ENCODE data around the gene TRIM56.
"Not testable (repeated sequence)": the region's sequence is repeated elsewhere in the genome, so short reads cannot be mapped to it uniquely, and the experiment has no call there.

TRIM56 gene

GRCh38 chr7:101111261-101111660 is 26.0 kb downstream of the TRIM56 start:
- no peak overlapping the region for H3K27ac ChIP-seq (ENCODE audit: low read length)
- no peaks in the 10 kb centered on the region for H4K20me1 ChIP-seq (ENCODE audit: insufficient read depth, low read length)
- H3K79me2 ChIP-seq (ENCODE audit: low read length): no peaks in the 10 kb centered on the region
- H3K9me3 ChIP-seq (ENCODE audit: insufficient read depth, low read length): no peaks in the 10 kb centered on the region
- H2AFZ ChIP-seq (ENCODE audit: low read depth, low read length): no peak overlapping the region
- 0 out of 2 replicates have a peak, but pooled peaks cover 5% of the 10 kb centered on the region for H3K27me3 ChIP-seq (ENCODE audit: low read depth, low read length)
- TF ChIP-seq, protein P1, sequence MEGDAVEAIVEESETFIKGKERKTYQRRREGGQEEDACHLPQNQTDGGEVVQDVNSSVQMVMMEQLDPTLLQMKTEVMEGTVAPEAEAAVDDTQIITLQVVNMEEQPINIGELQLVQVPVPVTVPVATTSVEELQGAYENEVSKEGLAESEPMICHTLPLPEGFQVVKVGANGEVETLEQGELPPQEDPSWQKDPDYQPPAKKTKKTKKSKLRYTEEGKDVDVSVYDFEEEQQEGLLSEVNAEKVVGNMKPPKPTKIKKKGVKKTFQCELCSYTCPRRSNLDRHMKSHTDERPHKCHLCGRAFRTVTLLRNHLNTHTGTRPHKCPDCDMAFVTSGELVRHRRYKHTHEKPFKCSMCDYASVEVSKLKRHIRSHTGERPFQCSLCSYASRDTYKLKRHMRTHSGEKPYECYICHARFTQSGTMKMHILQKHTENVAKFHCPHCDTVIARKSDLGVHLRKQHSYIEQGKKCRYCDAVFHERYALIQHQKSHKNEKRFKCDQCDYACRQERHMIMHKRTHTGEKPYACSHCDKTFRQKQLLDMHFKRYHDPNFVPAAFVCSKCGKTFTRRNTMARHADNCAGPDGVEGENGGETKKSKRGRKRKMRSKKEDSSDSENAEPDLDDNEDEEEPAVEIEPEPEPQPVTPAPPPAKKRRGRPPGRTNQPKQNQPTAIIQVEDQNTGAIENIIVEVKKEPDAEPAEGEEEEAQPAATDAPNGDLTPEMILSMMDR (IDR thresholded peaks at IDR 0.05; ENCODE audit: low read depth, low read length): no peak
- no peak for TF ChIP-seq EZH2phosphoT487 (IDR thresholded peaks at IDR 0.05; ENCODE audit: low read depth)
- H3K4me1 ChIP-seq (ENCODE audit: low read length): no peaks in the 10 kb centered on the region
- H3K4me3 ChIP-seq (ENCODE audit: low read length): no peak overlapping the region
- no peaks in the 10 kb centered on the region for H3K36me3 ChIP-seq (replicated peaks; ENCODE audit: low read depth, low read length)
- no peak overlapping the region for H3K9ac ChIP-seq (ENCODE audit: low read length)
- H3K4me2 ChIP-seq (ENCODE audit: low read length): no peak overlapping the region

GRCh38 chr7:101112233-101112632 is 27.0 kb downstream of the TRIM56 start:
- Histone ChIP-seq H4K20me1 (ENCODE audit: insufficient read depth, low read length) (no peaks in the 10 kb centered on the region), H3K4me2 (ENCODE audit: low read length) (no peak overlapping the region), H3K27me3 (ENCODE audit: low read depth, low read length) (0 out of 2 replicates have a peak, but pooled peaks cover 5% of the 10 kb centered on the region), H3K36me3 (replicated peaks; ENCODE audit: low read depth, low read length) (no peaks in the 10 kb centered on the region), H2AFZ (ENCODE audit: low read depth, low read length) (no peak overlapping the region), H3K27ac (ENCODE audit: low read length) (no peak overlapping the region), H3K4me1 (ENCODE audit: low read length) (no peaks in the 10 kb centered on the region), H3K4me3 (ENCODE audit: low read length) (no peak overlapping the region), H3K9ac (ENCODE audit: low read length) (no peak overlapping the region), H3K79me2 (ENCODE audit: low read length) (no peaks in the 10 kb centered on the region), H3K9me3 (ENCODE audit: insufficient read depth, low read length) (no peaks in the 10 kb centered on the region)
- TF ChIP-seq EZH2phosphoT487 (IDR thresholded peaks at IDR 0.05; ENCODE audit: low read depth): no peak
- TF ChIP-seq, protein P1 (IDR thresholded peaks at IDR 0.05; ENCODE audit: low read depth, low read length): no peak

DNA sequence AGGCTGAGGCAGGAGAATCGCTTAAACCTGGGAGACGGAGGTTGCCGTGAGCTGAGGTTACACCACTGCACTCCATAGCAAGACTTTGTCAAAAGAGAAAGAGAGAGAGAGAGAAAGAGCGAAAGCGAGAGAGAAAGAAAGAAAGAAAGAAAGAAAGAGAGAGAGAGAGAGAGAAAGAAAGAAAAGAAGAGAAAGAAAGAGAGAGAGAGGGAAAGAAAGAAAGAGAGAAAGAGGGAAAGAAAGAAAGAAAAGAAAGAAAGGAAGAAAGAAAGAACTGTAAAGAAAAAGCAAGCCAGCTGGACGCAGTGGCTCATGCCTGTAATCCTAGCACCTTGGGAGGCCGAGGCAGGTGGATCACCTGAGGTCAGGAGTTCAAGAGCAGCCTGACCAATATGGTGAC is 27.9 kb downstream of the TRIM56 start:
- not testable (repeated sequence) for H3K4me3 ChIP-seq (ENCODE audit: low read length); H3K36me3 ChIP-seq (replicated peaks; ENCODE audit: low read depth, low read length); H3K4me1 ChIP-seq (ENCODE audit: low read length); H3K79me2 ChIP-seq (ENCODE audit: low read length); H3K27me3 ChIP-seq (ENCODE audit: low read depth, low read length); H3K4me2 ChIP-seq (ENCODE audit: low read length); H3K9ac ChIP-seq (ENCODE audit: low read length); H4K20me1 ChIP-seq (ENCODE audit: insufficient read depth, low read length); H3K9me3 ChIP-seq (ENCODE audit: insufficient read depth, low read length); H2AFZ ChIP-seq (ENCODE audit: low read depth, low read length); H3K27ac ChIP-seq (ENCODE audit: low read length)

GRCh38 chr7:101113836-101114235 is 28.6 kb downstream of the TRIM56 start:
- Histone ChIP-seq H3K4me1 (ENCODE audit: low read length) (no peaks in the 10 kb centered on the region), H3K4me3 (ENCODE audit: low read length) (no peak overlapping the region), H3K9ac (ENCODE audit: low read length) (no peak overlapping the region), H3K27ac (ENCODE audit: low read length) (no peak overlapping the region), H4K20me1 (ENCODE audit: insufficient read depth, low read length) (no peaks in the 10 kb centered on the region), H3K4me2 (ENCODE audit: low read length) (no peak overlapping the region), H2AFZ (ENCODE audit: low read depth, low read length) (no peak overlapping the region), H3K79me2 (ENCODE audit: low read length) (no peaks in the 10 kb centered on the region), H3K36me3 (replicated peaks; ENCODE audit: low read depth, low read length) (no peaks in the 10 kb centered on the region), H3K27me3 (ENCODE audit: low read depth, low read length) (0 out of 2 replicates have a peak, but pooled peaks cover 3% of the 10 kb centered on the region), H3K9me3 (ENCODE audit: insufficient read depth, low read length) (no peaks in the 10 kb centered on the region)
- no peak for TF ChIP-seq EZH2phosphoT487 (IDR thresholded peaks at IDR 0.05; ENCODE audit: low read depth)
- TF ChIP-seq, protein P1 (IDR thresholded peaks at IDR 0.05; ENCODE audit: low read depth, low read length): no peak

DNA sequence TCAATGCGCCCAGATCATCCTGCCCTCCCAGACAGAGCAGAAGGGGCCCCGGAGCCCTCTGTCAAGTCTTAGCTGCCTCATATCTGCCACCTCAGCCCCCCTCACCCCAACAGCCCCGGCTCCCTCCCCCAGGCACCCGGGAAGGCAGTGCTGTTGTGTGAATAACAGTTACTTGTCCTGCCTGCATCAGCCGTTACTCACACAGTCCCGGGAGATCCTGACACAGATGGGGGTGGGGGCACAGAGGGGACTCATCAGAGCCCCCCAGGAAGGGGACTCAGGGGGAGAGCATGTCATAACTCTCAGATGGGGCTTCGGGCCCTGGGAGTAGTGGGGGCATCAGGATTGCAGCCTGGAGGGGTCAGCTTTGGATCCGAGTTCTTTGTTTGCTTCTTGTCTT is 29.2 kb downstream of the TRIM56 start:
- TF ChIP-seq EZH2phosphoT487 (IDR thresholded peaks at IDR 0.05; ENCODE audit: low read depth): no peak
- TF ChIP-seq, protein P1 (IDR thresholded peaks at IDR 0.05; ENCODE audit: low read depth, low read length): no peak
- H3K27ac ChIP-seq (ENCODE audit: low read length): no peak overlapping the region
- H2AFZ ChIP-seq (ENCODE audit: low read depth, low read length): no peak overlapping the region

More for the DNA sequence above, 29.2 kb downstream of the TRIM56 start:
- Histone ChIP-seq H4K20me1 (ENCODE audit: insufficient read depth, low read length) (no peaks in the 10 kb centered on the region), H3K4me1 (ENCODE audit: low read length) (no peaks in the 10 kb centered on the region), H3K4me2 (ENCODE audit: low read length) (no peak overlapping the region), H3K4me3 (ENCODE audit: low read length) (no peak overlapping the region), H3K36me3 (replicated peaks; ENCODE audit: low read depth, low read length) (no peaks in the 10 kb centered on the region), H3K9me3 (ENCODE audit: insufficient read depth, low read length) (no peaks in the 10 kb centered on the region), H3K9ac (ENCODE audit: low read length) (no peak overlapping the region), H3K27me3 (ENCODE audit: low read depth, low read length) (no peaks in the 10 kb centered on the region), H3K79me2 (ENCODE audit: low read length) (no peaks in the 10 kb centered on the region)

Measured in OCI-LY3 (cell line).